H1 (cell line): ENCODE measurements around the gene TRAPPC5. TPM values are rescaled to one million over a fixed set of nuclear protein-coding genes. Genes with fewer than 3 reads are reported as not detected.

ENCODE experiments used
- CTCF ChIA-PET: fragments of 300-600 bp; sonication (Branson Sonifier 250); formaldehyde crosslinking; loops from one replicate; lab custom pipeline; 2021; ENCODE audit not compliant: partially characterized antibody; lab: Charles Lee
- POLR2A ChIA-PET: fragments of 300-600 bp; sonication (Branson Sonifier 250); formaldehyde crosslinking; loops from one replicate; lab custom pipeline; 2021; ENCODE audit warnings: inconsistent platforms; ENCODE audit not compliant: partially characterized antibody; lab: Charles Lee
- DNase-seq, 2 experiments: peaks; one replicate each; pipeline versions ENCODE4 v3.0.0 to v3.0.0-alpha.2; 2010 to 2022; ENCODE audit warnings: low spot score in 2 of 2, low read depth in 1 of 2, mixed read lengths in 1 of 2
- FAIRE-seq: peaks from 2 replicates; lab custom pipeline; 2011; peaks lifted over from hg19 to GRCh38; lab: Jason Lieb, UNC
- H2AFZ ChIP-seq: 2 replicates; pipeline ENCODE4 v1.8.1; 2012; ENCODE audit warnings: low read length, inconsistent platforms
- H2AK5ac ChIP-seq: 2 replicates; pipeline ENCODE4 v1.6.1; 2013; ENCODE audit warnings: low read depth, low read length
- H2BK120ac ChIP-seq: replicated peaks from 2 replicates; pipeline ENCODE3; 2013; ENCODE audit warnings: low read depth, low read length, inconsistent platforms
- H2BK12ac ChIP-seq: 2 replicates; pipeline ENCODE4 v1.6.1; 2013; ENCODE audit warnings: low read depth, low read length
- H2BK15ac ChIP-seq: 2 replicates; pipeline ENCODE4 v1.6.1; 2013; ENCODE audit warnings: low read length
- H2BK20ac ChIP-seq: 2 replicates; pipeline ENCODE4 v1.6.1; 2013; ENCODE audit warnings: low read length
- H2BK5ac ChIP-seq: 2 replicates; pipeline ENCODE4 v1.6.1; 2013; ENCODE audit warnings: low read depth, low read length
- H3K14ac ChIP-seq: 2 replicates; pipeline ENCODE4 v1.6.1; 2013; ENCODE audit warnings: inconsistent platforms; ENCODE audit not compliant: insufficient read length
- H3K18ac ChIP-seq: 2 replicates; pipeline ENCODE4 v1.6.1; 2013; ENCODE audit warnings: low read length; ENCODE audit errors: extremely low read depth
- H3K23ac ChIP-seq: 2 replicates; pipeline ENCODE4 v1.6.1; 2013; ENCODE audit warnings: inconsistent platforms; ENCODE audit not compliant: insufficient read length
- H3K23me2 ChIP-seq: 2 replicates; pipeline ENCODE4 v1.6.1; 2013; ENCODE audit warnings: low read depth, low read length
- H3K27ac ChIP-seq: 2 replicates; pipeline ENCODE4 v1.6.1; 2011; ENCODE audit warnings: low read depth, low read length, inconsistent platforms
- H3K27me3 ChIP-seq, 4 experiments: replicated peaks in 1 of 4; 1 replicate in 1 of 4; 2 replicates in 3 of 4; pipeline versions ENCODE4 v1.6.1 to v1.8.1; 2011 to 2013; ENCODE audit warnings: low read length in 3 of 4, mild to moderate bottlenecking in 3 of 4, inconsistent platforms in 2 of 4, mixed read lengths in 2 of 4, moderate library complexity in 1 of 4; ENCODE audit not compliant: control insufficient read depth in 3 of 4, insufficient read depth in 3 of 4; ENCODE audit errors: extremely low read depth in 1 of 4
- H3K36me3 ChIP-seq, 4 experiments: 2 replicates each; pipeline versions ENCODE4 v1.6.1 to v1.8.1; 2011 to 2013; ENCODE audit warnings: mild to moderate bottlenecking in 4 of 4, low read length in 3 of 4, moderate library complexity in 2 of 4, control low read depth in 1 of 4, inconsistent platforms in 1 of 4; ENCODE audit not compliant: insufficient read depth in 4 of 4, control insufficient read depth in 2 of 4
- H3K4ac ChIP-seq: replicated peaks from 2 replicates; pipeline ENCODE3; 2013; ENCODE audit warnings: low read length, low read depth, mixed read lengths, inconsistent platforms; ENCODE audit not compliant: insufficient read length
- H3K4me1 ChIP-seq, 4 experiments: replicated peaks in 1 of 4; 1 replicate in 1 of 4; 2 replicates in 3 of 4; pipeline versions ENCODE4 v1.6.1 to v1.8.1; 2011 to 2013; ENCODE audit warnings: low read length in 3 of 4, inconsistent platforms in 2 of 4, mixed read lengths in 1 of 4; ENCODE audit not compliant: insufficient read depth in 4 of 4, control insufficient read depth in 3 of 4
- H3K4me2 ChIP-seq, 2 experiments: 2 replicates each; pipeline versions ENCODE4 v1.6.1 to v1.8.1; 2011 to 2013; ENCODE audit warnings: low read depth in 2 of 2, low read length in 2 of 2, control low read depth in 1 of 2, inconsistent platforms in 1 of 2, mild to moderate bottlenecking in 1 of 2; ENCODE audit not compliant: insufficient read depth in 1 of 2
- H3K4me3 ChIP-seq, 4 experiments: fragments of 200-600, 300-600 bp in 1 of 4; sonication (generic), shearing (Covaris generic), sonication (Bioruptor Twin) in 1 of 4; 2 replicates each; pipeline versions ENCODE4 v1.5.1 to v1.8.1; 2011 to 2016; ENCODE audit warnings: low read length in 4 of 4, low read depth in 3 of 4, control low read depth in 2 of 4, inconsistent platforms in 2 of 4, mild to moderate bottlenecking in 2 of 4, mixed read lengths in 1 of 4, moderate library complexity in 1 of 4; ENCODE audit not compliant: insufficient read depth in 2 of 4; ENCODE audit errors: extremely low read depth in 1 of 4
- H3K56ac ChIP-seq: replicated peaks from 2 replicates; pipeline ENCODE3; 2013; ENCODE audit warnings: low read depth, mild to moderate bottlenecking, mixed read lengths, low read length, inconsistent platforms; ENCODE audit not compliant: insufficient read length
- H3K79me1 ChIP-seq: 2 replicates; pipeline ENCODE4 v1.6.1; 2013; ENCODE audit warnings: low read depth, low read length, control low read depth
- H3K79me2 ChIP-seq, 2 experiments: 2 replicates each; pipeline versions ENCODE4 v1.6.1 to v1.8.1; 2012 to 2013; ENCODE audit warnings: low read length in 2 of 2, mild to moderate bottlenecking in 2 of 2, inconsistent platforms in 1 of 2; ENCODE audit not compliant: insufficient read depth in 2 of 2, control insufficient read depth in 1 of 2
- H3K9ac ChIP-seq, 4 experiments: replicated peaks in 1 of 4; 1 replicate in 1 of 4; 2 replicates in 3 of 4; pipeline versions ENCODE4 v1.6.1 to v1.8.1; 2011 to 2013; ENCODE audit warnings: low read depth in 3 of 4, low read length in 3 of 4, control low read depth in 2 of 4, mild to moderate bottlenecking in 2 of 4, moderate library complexity in 2 of 4, inconsistent platforms in 1 of 4; ENCODE audit errors: extremely low read depth in 1 of 4
- H3K9me3 ChIP-seq, 2 experiments: 2 replicates each; pipeline versions ENCODE4 v1.6.1 to v1.8.1; 2012 to 2013; ENCODE audit warnings: mild to moderate bottlenecking in 2 of 2, moderate library complexity in 2 of 2, control low read depth in 1 of 2, inconsistent platforms in 1 of 2, low read depth in 1 of 2, low read length in 1 of 2, mixed read lengths in 1 of 2; ENCODE audit not compliant: insufficient read depth in 2 of 2
- H4K20me1 ChIP-seq, 2 experiments: replicated peaks in 1 of 2; 2 replicates each; pipeline versions ENCODE3 to v1.8.1; 2011 to 2013; ENCODE audit warnings: inconsistent platforms in 2 of 2, low read length in 2 of 2, mild to moderate bottlenecking in 1 of 2; ENCODE audit not compliant: insufficient read depth in 2 of 2, control insufficient read depth in 1 of 2
- H4K5ac ChIP-seq: 2 replicates; pipeline ENCODE4 v1.6.1; 2013; ENCODE audit warnings: low read length, low read depth, mixed read lengths, inconsistent platforms; ENCODE audit not compliant: insufficient read length
- H4K8ac ChIP-seq: 2 replicates; pipeline ENCODE4 v1.8.0; 2013; ENCODE audit warnings: mild to moderate bottlenecking, moderate library complexity, low read length, inconsistent platforms; ENCODE audit not compliant: insufficient read depth; ENCODE audit errors: extremely low read depth
- H4K91ac ChIP-seq: replicated peaks from 2 replicates; pipeline ENCODE3; 2013; ENCODE audit warnings: low read length, mixed read lengths, inconsistent platforms; ENCODE audit not compliant: insufficient read length
- BACH1 ChIP-seq: IDR thresholded peaks from 2 replicates; pipeline ENCODE4 v1.6.1; 2012; ENCODE audit warnings: low read length, improper control_type of control experiment
- CHD2 ChIP-seq: IDR thresholded peaks from 2 replicates; pipeline ENCODE4 v1.6.1; 2012; ENCODE audit warnings: low read length, improper control_type of control experiment
- CREB1 ChIP-seq: IDR thresholded peaks from 2 replicates; pipeline ENCODE4 v1.6.1; 2012; ENCODE audit warnings: inconsistent platforms
- RBBP5 ChIP-seq: IDR thresholded peaks from 2 replicates; pipeline ENCODE4 v1.7.1; 2012; ENCODE audit warnings: low read depth, mild to moderate bottlenecking, inconsistent platforms, low read length, moderate library complexity, borderline replicate concordance
- SP1 ChIP-seq: IDR thresholded peaks from 2 replicates; pipeline ENCODE4 v1.6.1; 2011; ENCODE audit warnings: low read depth, low read length
- WGBS, 2 experiments: shearing (Covaris generic) in 1 of 2; methylation state at CpG; one replicate each; pipeline versions ENCODE4 v1.1.6 to v1.1.7; 2013 to 2015; ENCODE audit warnings: low lambda C conversion rate in 2 of 2, mixed read lengths in 2 of 2, inconsistent platforms in 1 of 2, low coverage in 1 of 2, missing lambda C conversion rate in 1 of 2; ENCODE audit not compliant: insufficient replicate concordance in 2 of 2, insufficient coverage in 1 of 2, insufficient read length in 1 of 2; ENCODE audit errors: extremely low coverage in 1 of 2, missing lambda C conversion rate in 1 of 2; 5-methylcytosine and 5-hydroxymethylcytosine counted together
- polyA plus RNA-seq, 7 experiments: library from polyadenylated mRNA; depleted of rRNA in 3 of 7; stranded (reverse) in 5 of 7; unstranded in 2 of 7; fragments of >200 nt in 5 of 7; fragments of 200-250 nt in 2 of 7; gene quantifications; 1 replicate in 5 of 7; 2 replicates in 1 of 7; 4 replicates in 1 of 7; pipeline versions ENCODE4 v1.2.1 to v1.2.3, GENCODE V29; 2011 to 2013; ENCODE audit warnings: missing spikeins in 2 of 7, mixed read lengths in 2 of 7
- total RNA-seq: library from RNA; stranded (reverse); fragmentation: NEBNext Ultra II Directional; extraction: Animal tissue kit (Norgen Biotek cat#: 25700); gene quantifications from 2 replicates; pipeline ENCODE4 v1.2.1, GENCODE V29; 2021

The TRAPPC5 gene
- total and polyA plus RNA-seq, 2 of the 8 experiments (the other 6 are each of a cell fraction or from before 2014, with no cell fraction given), result 109 to 120 TPM

- 0 out of 2 replicates have a peak within 1 kb of the TSS, but pooled peaks have one; percentile 71 for H2AK5ac ChIP-seq
- H3K79me2 ChIP-seq, result no peaks in the 10 kb centered on the region; a peak in 1 of 4 replicates
- peak within 1 kb of the TSS; percentile 30 for H4K91ac ChIP-seq
- ChIA-PET POLR2A (no interaction called here), CTCF (interaction anchor here (1.9 kb wide), 1 partner anchor 109 kb away, joined by 9 read pairs; no protein-coding TSS in a partner anchor)
- no peaks in the 10 kb centered on the region for H3K9me3 ChIP-seq
- no peak within 1 kb of the TSS for H3K4ac ChIP-seq
- H2BK12ac ChIP-seq, result 0 out of 2 replicates have a peak within 1 kb of the TSS, but pooled peaks have one; percentile 39
- no peak within 1 kb of the TSS for H2BK5ac ChIP-seq
- peaks cover 4% of the 10 kb centered on the region; the same call in 1 of the 2 replicates for H3K23me2 ChIP-seq
- peaks cover 0 to 3% (median under 1%) of the 10 kb centered on the region in 4 experiments; a peak in 5 of 7 replicates for H3K4me1 ChIP-seq
- H2AFZ ChIP-seq, result no peak within 1 kb of the TSS
- FAIRE-seq, result no peak
- 85% methylated on average over 8 of the region's 10 CpGs; no CpG with 5 or more reads in 1 of the 2 experiments for WGBS, 2 experiments
- H2BK15ac ChIP-seq, result no peak within 1 kb of the TSS
- H2BK120ac ChIP-seq, result no peak within 1 kb of the TSS
- H3K79me1 ChIP-seq, result no peaks in the 10 kb centered on the region
- no peak within 1 kb of the TSS for H3K27ac ChIP-seq
- peaks cover 0 to 8% (median 3%) of the 10 kb centered on the region in 4 experiments; a peak in 3 of 7 replicates for H3K27me3 ChIP-seq
- H3K9ac ChIP-seq, result no peak within 1 kb of the TSS
- no peak within 1 kb of the TSS for H3K14ac ChIP-seq
- H3K56ac ChIP-seq, result no peak within 1 kb of the TSS
- no peak within 1 kb of the TSS for H4K5ac ChIP-seq
- H3K36me3 ChIP-seq, result no peaks in the 10 kb centered on the region
- no peak within 1 kb of the TSS; the same call in 1 of the 2 replicates for H4K8ac ChIP-seq
- no peak within 1 kb of the TSS for H3K4me3 ChIP-seq
- no peaks in the 10 kb centered on the region for H4K20me1 ChIP-seq
- DNase-seq, result no peak
- TF ChIP-seq BACH1 (no peak), RBBP5 (no peak), CREB1 (no peak), SP1 (no peak), CHD2 (no peak)
- TF ChIP-seq, all 59 proteins: peak for 0
- Histone ChIP-seq H2BK20ac (no peak within 1 kb of the TSS), H3K4me2 (no peak within 1 kb of the TSS), H3K18ac (no peak within 1 kb of the TSS; the same call in 1 of the 2 replicates), H3K23ac (no peak within 1 kb of the TSS)
These were observed 3.8 kb upstream of the TRAPPC5 start, which contains the start of gene MCEMP1 for GRCh38 chr19:7676854-7677253. Gene MCEMP1 (plus strand): TSS chr19:7677090. CDS start chr19:7677121, 31 bp downstream.
